HepG2 (cell line): ENCODE results near the gene C1QTNF12. TPM values are rescaled to one million over a fixed set of nuclear protein-coding genes. Genes with fewer than 3 reads are reported as not detected.

Experiments
- FLYWCH1 ChIP-seq: sonication (generic); formaldehyde crosslinking; IDR thresholded peaks from 2 replicates; pipeline ENCODE4 v1.8.1; 2023; ENCODE audit warnings: mild to moderate bottlenecking, missing genetic modification reagents
- FOXA3 ChIP-seq: IDR thresholded peaks from 2 replicates; pipeline ENCODE4 v1.6.1; 2016; ENCODE audit warnings: missing genetic modification reagents, missing compliant biosample characterization
- HDAC2 ChIP-seq: sonication (generic); formaldehyde crosslinking; IDR thresholded peaks from 2 replicates; pipeline ENCODE4 v1.4.0; 2020; ENCODE audit warnings: missing genetic modification reagents
- HNRNPL ChIP-seq: fragments of 200-400 bp; formaldehyde crosslinking; IDR thresholded peaks from 2 replicates; pipeline ENCODE4 v1.6.1; 2017; ENCODE audit warnings: mild to moderate bottlenecking, low read depth, low read length
- POLR2A ChIP-seq, 2 experiments: IDR thresholded peaks; 2 replicates each; pipeline ENCODE4 v1.6.1; 2011; ENCODE audit warnings: low read depth in 2 of 2, low read length in 2 of 2, mild to moderate bottlenecking in 1 of 2, moderate library complexity in 1 of 2; ENCODE audit not compliant: insufficient read depth in 1 of 2
- POLR2AphosphoS5 ChIP-seq: IDR thresholded peaks from 2 replicates; pipeline ENCODE4 v1.6.1; 2012; ENCODE audit warnings: low read depth, low read length
- SNRNP70 ChIP-seq: fragments of 200-400 bp; formaldehyde crosslinking; IDR thresholded peaks from 2 replicates; pipeline ENCODE4 v1.6.1; 2017; ENCODE audit warnings: mild to moderate bottlenecking, low read depth, low read length, moderate library complexity
- SP140L ChIP-seq: sonication (generic); formaldehyde crosslinking; IDR thresholded peaks from 2 replicates; pipeline ENCODE4 v1.4.0; 2020; ENCODE audit warnings: missing genetic modification reagents, borderline replicate concordance
- SP4 ChIP-seq: sonication (generic); formaldehyde crosslinking; IDR thresholded peaks from 2 replicates; pipeline ENCODE4 v1.8.1; 2023; ENCODE audit warnings: mild to moderate bottlenecking, missing genetic modification reagents
- ZFP37 ChIP-seq: sonication (generic); formaldehyde crosslinking; IDR thresholded peaks from 2 replicates; pipeline ENCODE4 v1.4.0; 2020; ENCODE audit warnings: missing genetic modification reagents, borderline replicate concordance
- ZNF143 ChIP-seq: sonication (generic); formaldehyde crosslinking; IDR thresholded peaks from 2 replicates; pipeline ENCODE4 v1.4.0; 2020; ENCODE audit warnings: missing genetic modification reagents
- ZNF530 ChIP-seq: sonication (generic); formaldehyde crosslinking; IDR thresholded peaks from 2 replicates; pipeline ENCODE4 v1.5.0; 2020; ENCODE audit warnings: low read depth, mild to moderate bottlenecking, missing genetic modification reagents
- ZNF841 ChIP-seq: sonication (generic); formaldehyde crosslinking; IDR thresholded peaks from 2 replicates; pipeline ENCODE4 v1.8.1; 2023; ENCODE audit warnings: missing genetic modification reagents, borderline replicate concordance
- polyA plus RNA-seq, 8 experiments: library from polyadenylated mRNA; depleted of rRNA in 3 of 8; stranded (reverse) in 7 of 8; unstranded in 1 of 8; fragments of >200 nt; fragmentation: Illumina TruSeq in 4 of 8; extraction: Trizol in 4 of 8; gene quantifications; 2 replicates each; pipeline versions ENCODE4 v1.2.1 to v1.2.3, GENCODE V29; 2011 to 2016; ENCODE audit warnings: low read depth in 4 of 8, missing spikeins in 1 of 8, mixed read lengths in 1 of 8; ENCODE audit not compliant: insufficient read depth in 1 of 8
- total RNA-seq, 5 experiments: library from RNA; depleted of rRNA; stranded (reverse); fragments of >200 nt; fragmentation: Illumina TruSeq; extraction: Trizol; gene quantifications; 2 replicates each; pipeline ENCODE4 v1.2.3, GENCODE V29; 2016; ENCODE audit warnings: low read depth in 1 of 5
- TF ChIP-seq, protein P1 (sequence below): sonication (generic); formaldehyde crosslinking; IDR thresholded peaks from 2 replicates; pipeline ENCODE4 v1.5.1; 2020; ENCODE audit warnings: missing genetic modification reagents, mild to moderate bottlenecking, borderline replicate concordance
- TF ChIP-seq, protein P2 (sequence below): IDR thresholded peaks from 2 replicates; pipeline ENCODE4 v1.6.1; 2016; ENCODE audit warnings: low read depth, control low read depth
- TF ChIP-seq, protein P3 (sequence below): sonication (generic); formaldehyde crosslinking; IDR thresholded peaks from 2 replicates; pipeline ENCODE4 v1.5.0; 2020; ENCODE audit warnings: missing genetic modification reagents
- TF ChIP-seq, protein P4 (sequence below): sonication (generic); formaldehyde crosslinking; IDR thresholded peaks from 2 replicates; pipeline ENCODE4 v1.5.0; 2020; ENCODE audit warnings: mild to moderate bottlenecking, missing genetic modification reagents
- TF ChIP-seq, protein P5 (sequence below): sonication (generic); formaldehyde crosslinking; IDR thresholded peaks from 2 replicates; pipeline ENCODE4 v1.5.1; 2020; ENCODE audit warnings: missing genetic modification reagents, mild to moderate bottlenecking, borderline replicate concordance

C1QTNF12 gene
- total and polyA plus RNA-seq, 2 of the 13 experiments (the other 11 are each of a cell fraction or from before 2014, with no cell fraction given) = 0.18 to 0.64 TPM

DNA sequence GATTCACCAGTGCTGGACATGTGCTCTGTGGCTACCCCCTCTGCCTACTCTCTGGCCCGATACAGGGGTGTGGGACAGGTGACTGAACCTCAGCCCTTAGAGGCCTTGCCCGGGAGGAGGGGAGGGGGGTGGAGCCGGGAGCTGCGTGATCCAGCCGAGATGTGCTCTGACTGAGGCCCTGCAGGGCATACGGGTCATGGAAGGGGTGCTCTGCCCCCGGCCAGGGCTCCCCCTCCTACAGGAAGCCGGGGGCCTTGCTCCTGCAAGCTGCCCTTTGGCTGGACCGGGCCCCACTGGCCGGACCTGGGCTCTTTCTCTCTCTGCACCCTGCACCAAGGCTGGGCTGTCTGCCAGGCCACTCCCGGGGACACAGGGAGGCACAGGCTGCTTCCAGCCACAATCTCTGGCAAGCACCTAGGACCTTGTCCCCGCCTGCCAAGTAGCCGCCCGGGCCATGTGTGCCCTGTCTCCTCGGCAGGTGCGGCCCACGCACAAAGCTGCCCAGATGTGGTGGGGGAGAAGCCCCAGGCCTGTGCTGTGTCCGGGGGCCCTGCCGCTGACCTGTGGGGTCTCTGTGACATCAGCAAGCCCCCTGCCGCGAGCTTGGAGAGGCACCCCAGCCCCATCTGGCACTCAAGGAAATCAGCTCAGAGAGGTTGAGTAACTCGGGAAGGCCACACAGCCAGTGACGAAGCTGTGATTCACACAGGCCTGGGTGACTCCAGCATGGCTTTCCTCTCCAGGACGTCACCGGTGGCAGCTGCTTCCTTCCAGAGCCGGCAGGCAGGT is 35.2 kb upstream of the C1QTNF12 start (continued):
- TF ChIP-seq HDAC2 (CRISPR knock-in tag) (peak; percentile 53), FOXA3 (CRISPR knock-in tag) (no peak), HNRNPL (peak; percentile 95), POLR2AphosphoS5 (peak; percentile 30; the same call in 1 of the 2 replicates), ZNF143 (no peak), FLYWCH1 (CRISPR knock-in tag) (no peak), SP4 (CRISPR knock-in tag) (peak; percentile 44; the same call in 1 of the 2 replicates), POLR2A (IDR thresholded peaks at IDR 0.05; ENCODE audit: insufficient read depth in 1 of 2, low read depth in 2 of 2, low read length in 2 of 2) (peak in 1 of 2 experiments; percentile 19; a peak in 1 of 4 replicates), ZNF841 (CRISPR knock-in tag) (no peak), ZFP37 (CRISPR knock-in tag) (no peak), SNRNP70 (no peak), SP140L (CRISPR knock-in tag) (no peak), ZNF530 (CRISPR knock-in tag) (no peak)
- TF ChIP-seq, protein P1, sequence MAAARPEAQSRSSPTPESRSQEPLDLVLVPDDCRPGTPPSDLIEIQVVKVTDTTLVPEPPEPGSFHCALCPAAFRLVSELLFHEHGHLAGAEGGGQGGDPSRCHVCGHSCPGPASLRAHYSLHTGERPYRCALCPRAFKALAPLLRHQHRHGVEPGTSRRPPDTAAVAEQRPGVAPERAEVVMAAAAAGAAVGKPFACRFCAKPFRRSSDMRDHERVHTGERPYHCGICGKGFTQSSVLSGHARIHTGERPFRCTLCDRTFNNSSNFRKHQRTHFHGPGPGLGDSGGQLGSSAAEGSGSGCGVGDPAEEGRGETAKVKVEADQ (CRISPR knock-in tag) = no peak
- TF ChIP-seq, protein P2, sequence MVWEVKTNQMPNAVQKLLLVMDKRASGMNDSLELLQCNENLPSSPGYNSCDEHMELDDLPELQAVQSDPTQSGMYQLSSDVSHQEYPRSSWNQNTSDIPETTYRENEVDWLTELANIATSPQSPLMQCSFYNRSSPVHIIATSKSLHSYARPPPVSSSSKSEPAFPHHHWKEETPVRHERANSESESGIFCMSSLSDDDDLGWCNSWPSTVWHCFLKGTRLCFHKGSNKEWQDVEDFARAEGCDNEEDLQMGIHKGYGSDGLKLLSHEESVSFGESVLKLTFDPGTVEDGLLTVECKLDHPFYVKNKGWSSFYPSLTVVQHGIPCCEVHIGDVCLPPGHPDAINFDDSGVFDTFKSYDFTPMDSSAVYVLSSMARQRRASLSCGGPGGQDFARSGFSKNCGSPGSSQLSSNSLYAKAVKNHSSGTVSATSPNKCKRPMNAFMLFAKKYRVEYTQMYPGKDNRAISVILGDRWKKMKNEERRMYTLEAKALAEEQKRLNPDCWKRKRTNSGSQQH (CRISPR knock-in tag) = no peak
- TF ChIP-seq, protein P3, sequence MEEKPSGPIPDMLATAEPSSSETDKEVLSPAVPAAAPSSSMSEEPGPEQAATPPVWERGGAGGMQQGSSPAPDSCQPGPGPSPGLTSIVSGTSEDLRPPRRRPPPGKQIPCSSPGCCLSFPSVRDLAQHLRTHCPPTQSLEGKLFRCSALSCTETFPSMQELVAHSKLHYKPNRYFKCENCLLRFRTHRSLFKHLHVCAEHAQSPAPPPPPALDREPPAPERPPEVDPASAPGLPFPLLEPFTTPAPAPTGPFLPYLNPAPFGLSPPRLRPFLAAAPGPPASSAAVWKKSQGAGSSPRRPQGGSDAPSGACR (CRISPR knock-in tag) = peak; percentile 34; the same call in 1 of the 2 replicates
- TF ChIP-seq, protein P4, sequence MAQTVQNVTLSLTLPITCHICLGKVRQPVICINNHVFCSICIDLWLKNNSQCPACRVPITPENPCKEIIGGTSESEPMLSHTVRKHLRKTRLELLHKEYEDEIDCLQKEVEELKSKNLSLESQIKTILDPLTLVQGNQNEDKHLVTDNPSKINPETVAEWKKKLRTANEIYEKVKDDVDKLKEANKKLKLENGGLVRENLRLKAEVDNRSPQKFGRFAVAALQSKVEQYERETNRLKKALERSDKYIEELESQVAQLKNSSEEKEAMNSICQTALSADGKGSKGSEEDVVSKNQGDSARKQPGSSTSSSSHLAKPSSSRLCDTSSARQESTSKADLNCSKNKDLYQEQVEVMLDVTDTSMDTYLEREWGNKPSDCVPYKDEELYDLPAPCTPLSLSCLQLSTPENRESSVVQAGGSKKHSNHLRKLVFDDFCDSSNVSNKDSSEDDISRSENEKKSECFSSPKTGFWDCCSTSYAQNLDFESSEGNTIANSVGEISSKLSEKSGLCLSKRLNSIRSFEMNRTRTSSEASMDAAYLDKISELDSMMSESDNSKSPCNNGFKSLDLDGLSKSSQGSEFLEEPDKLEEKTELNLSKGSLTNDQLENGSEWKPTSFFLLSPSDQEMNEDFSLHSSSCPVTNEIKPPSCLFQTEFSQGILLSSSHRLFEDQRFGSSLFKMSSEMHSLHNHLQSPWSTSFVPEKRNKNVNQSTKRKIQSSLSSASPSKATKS (CRISPR knock-in tag) = no peak
- TF ChIP-seq, protein P5, sequence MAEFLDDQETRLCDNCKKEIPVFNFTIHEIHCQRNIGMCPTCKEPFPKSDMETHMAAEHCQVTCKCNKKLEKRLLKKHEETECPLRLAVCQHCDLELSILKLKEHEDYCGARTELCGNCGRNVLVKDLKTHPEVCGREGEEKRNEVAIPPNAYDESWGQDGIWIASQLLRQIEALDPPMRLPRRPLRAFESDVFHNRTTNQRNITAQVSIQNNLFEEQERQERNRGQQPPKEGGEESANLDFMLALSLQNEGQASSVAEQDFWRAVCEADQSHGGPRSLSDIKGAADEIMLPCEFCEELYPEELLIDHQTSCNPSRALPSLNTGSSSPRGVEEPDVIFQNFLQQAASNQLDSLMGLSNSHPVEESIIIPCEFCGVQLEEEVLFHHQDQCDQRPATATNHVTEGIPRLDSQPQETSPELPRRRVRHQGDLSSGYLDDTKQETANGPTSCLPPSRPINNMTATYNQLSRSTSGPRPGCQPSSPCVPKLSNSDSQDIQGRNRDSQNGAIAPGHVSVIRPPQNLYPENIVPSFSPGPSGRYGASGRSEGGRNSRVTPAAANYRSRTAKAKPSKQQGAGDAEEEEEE (CRISPR knock-in tag) = no peak
